ENCODE measurements around the gene TMEM54.
A peak's percentile ranks its signal among the peaks of the same experiment; 100 is the strongest.
"Not testable (repeated sequence)": the region's sequence is repeated elsewhere in the genome, so short reads cannot be mapped to it uniquely, and the experiment has no call there.

Gene TMEM54

DNA sequence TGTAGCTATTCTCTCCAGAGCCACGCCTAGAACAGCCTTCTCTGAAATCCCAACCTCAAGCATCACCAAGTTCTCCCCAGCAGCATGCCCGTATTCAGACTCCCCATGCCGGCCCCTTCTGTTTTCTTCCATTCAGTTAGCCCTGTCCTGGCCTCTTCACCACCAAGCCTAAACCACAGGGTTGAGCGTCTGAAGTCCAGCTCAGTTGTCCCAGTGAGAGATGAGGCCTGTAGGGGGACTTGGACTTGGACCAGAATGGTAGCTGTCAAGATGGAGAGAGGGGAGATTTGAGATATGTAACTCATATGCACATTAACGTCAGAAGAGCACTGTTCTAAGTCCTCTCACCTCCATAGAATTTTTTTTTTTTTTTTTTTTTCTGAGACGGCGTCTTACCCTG is 5.5 kb upstream of the TMEM54 start:
- TF ChIP-seq, protein P1, sequence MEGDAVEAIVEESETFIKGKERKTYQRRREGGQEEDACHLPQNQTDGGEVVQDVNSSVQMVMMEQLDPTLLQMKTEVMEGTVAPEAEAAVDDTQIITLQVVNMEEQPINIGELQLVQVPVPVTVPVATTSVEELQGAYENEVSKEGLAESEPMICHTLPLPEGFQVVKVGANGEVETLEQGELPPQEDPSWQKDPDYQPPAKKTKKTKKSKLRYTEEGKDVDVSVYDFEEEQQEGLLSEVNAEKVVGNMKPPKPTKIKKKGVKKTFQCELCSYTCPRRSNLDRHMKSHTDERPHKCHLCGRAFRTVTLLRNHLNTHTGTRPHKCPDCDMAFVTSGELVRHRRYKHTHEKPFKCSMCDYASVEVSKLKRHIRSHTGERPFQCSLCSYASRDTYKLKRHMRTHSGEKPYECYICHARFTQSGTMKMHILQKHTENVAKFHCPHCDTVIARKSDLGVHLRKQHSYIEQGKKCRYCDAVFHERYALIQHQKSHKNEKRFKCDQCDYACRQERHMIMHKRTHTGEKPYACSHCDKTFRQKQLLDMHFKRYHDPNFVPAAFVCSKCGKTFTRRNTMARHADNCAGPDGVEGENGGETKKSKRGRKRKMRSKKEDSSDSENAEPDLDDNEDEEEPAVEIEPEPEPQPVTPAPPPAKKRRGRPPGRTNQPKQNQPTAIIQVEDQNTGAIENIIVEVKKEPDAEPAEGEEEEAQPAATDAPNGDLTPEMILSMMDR (IDR thresholded peaks at IDR 0.05; ENCODE audit: low read depth, low read length, missing control alignments) = no peak
- DNase-seq (ENCODE audit: low read depth) = no peak
- H3K4me3 ChIP-seq (ENCODE audit: low read depth, low read length) = no peak overlapping the region

DNA sequence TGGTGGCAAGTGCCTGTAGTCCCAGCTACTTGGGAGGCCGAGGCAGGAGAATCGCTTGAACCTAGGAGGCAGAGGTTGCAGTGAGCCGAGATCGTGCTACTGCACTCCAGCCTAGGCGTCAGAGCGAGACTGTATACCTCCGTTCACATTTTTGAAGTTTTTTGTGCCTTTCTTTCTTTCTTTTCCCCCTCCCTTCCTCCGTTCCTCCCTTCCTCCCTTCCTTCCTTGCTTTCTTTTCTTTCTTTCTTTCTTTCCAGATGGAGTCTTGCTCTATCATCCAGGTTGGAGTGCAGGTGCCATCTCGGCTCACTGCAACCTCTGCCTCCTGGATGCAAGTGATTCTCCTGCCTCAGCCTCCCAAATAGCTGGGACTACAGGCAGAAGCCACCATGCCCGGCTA is 4.4 kb upstream of the TMEM54 start:
- DNase-seq (ENCODE audit: low read depth); H3K4me3 ChIP-seq (ENCODE audit: low read depth, low read length): not testable (repeated sequence)

DNA sequence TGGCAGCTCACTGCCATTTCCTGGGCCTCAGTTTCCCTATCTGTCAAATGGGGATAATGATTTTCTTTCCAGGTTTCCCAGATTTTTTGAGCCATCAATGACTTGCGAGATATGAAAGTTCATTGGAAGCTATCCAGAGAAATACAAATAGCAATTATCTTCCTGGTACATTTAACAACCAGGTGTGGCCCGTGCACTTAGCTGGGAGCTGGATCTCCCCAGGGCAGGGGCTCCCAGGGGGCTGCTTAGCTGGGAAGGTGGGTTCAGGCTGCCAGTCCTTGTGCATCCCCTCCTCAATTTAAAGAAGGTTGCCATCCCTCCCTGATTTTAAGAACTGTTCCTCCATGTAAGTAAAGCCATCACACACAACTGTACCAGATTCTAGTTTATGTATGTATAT is 3.6 kb upstream of the TMEM54 start:
- TF ChIP-seq, protein P1 (IDR thresholded peaks at IDR 0.05; ENCODE audit: low read depth, low read length, missing control alignments) = no peak
- no peak for DNase-seq (ENCODE audit: low read depth)
- H3K4me3 ChIP-seq (ENCODE audit: low read depth, low read length) = no peak overlapping the region

DNA sequence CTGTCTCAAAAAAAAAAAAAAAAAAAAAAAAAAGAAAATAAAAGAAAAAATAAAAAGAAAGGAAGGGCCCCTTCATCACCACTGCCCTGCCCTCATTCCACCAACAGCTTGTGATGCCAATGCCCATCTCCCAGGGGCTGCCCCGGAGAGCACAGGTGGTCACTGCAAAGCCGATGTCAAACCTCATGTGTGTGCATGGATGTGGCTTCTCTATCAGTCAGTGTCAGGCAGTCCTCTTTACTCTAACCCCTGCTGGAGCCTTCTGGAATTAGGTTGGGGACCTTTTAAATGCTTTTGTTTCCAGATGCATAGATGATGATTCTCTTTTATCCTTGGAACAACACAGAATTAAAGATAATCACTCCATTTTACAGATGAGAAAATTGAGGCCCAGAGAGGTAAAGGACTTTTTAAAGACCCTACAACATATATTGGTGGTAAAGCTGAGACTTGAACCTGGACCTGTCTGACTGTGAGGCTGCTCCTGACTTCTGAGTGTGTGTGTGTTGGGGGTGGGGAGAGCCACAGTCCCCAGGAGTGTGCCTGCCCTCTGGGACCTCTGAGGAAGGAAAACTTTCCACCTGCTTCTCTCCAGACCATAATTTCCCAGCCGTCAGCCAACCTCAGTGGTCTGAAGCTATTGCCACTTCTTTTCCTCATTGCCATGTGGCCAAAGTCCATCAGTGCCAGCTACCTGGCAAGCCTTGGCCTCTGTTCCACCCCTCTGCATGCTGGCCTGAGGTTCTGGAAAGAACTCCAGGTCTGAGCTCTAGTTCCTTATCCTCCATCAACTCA is 3.0 kb upstream of the TMEM54 start:
- TF ChIP-seq, protein P1 (IDR thresholded peaks at IDR 0.05; ENCODE audit: low read depth, low read length, missing control alignments) = no peak
- DNase-seq (ENCODE audit: low read depth) = no peak

DNA sequence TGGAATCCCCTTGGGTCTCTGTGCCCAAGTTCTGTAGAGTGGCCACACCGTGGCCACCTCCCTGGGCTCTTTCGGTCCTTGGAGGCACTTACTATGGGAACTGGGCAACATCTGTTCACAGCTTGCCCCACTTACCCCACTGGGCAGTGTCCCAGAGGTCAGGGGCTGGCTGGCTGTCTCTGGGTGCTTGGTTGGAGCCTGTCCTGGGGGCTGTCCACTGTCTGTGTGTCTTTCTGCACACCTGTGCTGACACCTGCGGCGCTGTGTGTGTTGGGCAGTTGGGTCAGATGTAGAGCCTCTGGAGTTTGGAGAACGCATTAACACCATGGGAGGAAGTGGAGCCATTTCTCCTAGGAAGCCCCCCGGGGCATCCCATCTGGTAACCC is 1.3 kb upstream of the TMEM54 start:
- TF ChIP-seq, protein P1 (IDR thresholded peaks at IDR 0.05; ENCODE audit: low read depth, low read length, missing control alignments) = no peak
- H3K4me3 ChIP-seq (ENCODE audit: low read depth, low read length) = no peak overlapping the region
- DNase-seq (ENCODE audit: low read depth) = no peak

More for the DNA sequence above, 3.0 kb upstream of the TMEM54 start:
- H3K4me3 ChIP-seq (ENCODE audit: low read depth, low read length) = no peak overlapping the region

DNA sequence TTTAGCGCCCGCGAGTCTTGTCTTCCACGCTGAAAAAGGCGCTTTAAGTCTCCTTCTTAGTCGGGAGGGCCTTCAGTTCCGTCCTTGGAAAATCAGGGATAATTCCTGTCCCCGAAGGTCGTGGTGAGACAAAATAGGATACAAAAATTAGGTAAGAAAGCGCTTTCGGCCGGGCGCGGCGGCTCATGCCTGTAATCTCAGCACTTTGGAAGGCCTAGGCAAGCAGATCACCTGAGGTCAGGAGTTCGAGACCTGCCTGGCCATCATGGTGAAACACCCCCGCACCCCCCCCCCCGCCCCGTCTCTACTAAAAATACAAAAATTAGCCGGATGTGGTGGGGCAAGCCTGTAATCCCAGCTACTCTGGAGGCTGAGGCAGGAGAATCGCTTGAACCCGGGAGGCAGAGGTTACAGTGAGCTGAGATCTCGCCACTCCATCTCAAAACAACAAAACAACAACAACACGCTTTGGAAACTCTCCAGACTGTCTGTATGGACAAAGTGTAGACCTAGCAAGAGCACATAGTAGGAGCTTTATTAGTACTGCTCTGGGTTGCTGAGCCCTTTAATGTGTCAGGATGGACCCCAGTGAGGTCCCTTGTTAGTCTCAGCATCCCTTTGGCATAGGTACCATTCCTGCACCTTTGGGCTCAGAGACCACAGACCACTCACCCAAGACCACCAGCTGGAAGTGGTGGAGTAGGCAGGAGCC is 790 bp upstream of the TMEM54 start:
- DNase-seq (ENCODE audit: low read depth) = no peak
- peak overlapping the region; percentile 28; the same call in 1 of the 2 replicates for H3K4me3 ChIP-seq (ENCODE audit: low read depth, low read length)
- TF ChIP-seq, protein P1 (IDR thresholded peaks at IDR 0.05; ENCODE audit: low read depth, low read length, missing control alignments) = no peak

DNA sequence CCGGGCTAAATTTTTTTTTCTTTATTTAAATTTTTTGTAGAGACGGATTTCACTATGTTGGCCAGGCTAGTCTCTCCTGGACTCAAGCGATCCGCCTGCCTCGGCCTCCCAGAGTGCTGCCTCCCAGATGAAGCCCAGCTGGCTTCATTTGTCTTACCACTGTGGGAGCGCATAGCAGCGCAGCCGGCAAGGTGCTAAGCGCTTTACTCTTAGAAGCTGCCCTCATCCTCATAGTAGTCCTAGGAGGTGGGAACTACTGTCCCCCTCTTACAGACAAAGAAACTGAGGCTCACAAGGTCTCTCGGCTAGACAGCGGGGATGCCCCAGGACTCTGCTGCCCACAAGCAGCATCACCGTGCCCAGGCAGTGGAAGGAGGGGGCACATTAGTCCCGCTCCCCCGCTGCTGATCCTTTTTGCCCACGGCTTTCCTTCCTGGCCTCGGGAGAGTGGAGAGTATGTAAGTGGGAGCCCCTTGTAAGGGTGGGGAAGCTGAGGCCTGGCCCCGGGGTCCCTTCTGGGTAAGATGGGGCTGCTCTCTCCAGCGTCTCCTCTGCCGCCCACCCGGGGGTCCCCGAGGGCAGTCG is 726 bp downstream of the TMEM54 start:
- TF ChIP-seq, protein P1 (IDR thresholded peaks at IDR 0.05; ENCODE audit: low read depth, low read length, missing control alignments) = no peak
- H3K4me3 ChIP-seq (ENCODE audit: low read depth, low read length) = no peak overlapping the region; the same call in 1 of the 2 replicates
- no peak for DNase-seq (ENCODE audit: low read depth)
